ENCODE results near the gene LGR5. TPM values are rescaled to one million over a fixed set of nuclear protein-coding genes. Genes with fewer than 3 reads are reported as not detected.

LGR5 gene
- total RNA-seq, 4 donors from 2014 or later, result 0.19 to 2.4 TPM; not detected in 2

- ATAC-seq (ENCODE audit: low FRiP score) (no peak), DNase-seq (ENCODE audit: low spot score) (no peak)
- TF ChIP-seq CTCF (IDR thresholded peaks at IDR 0.05), result no peak
Observed at GRCh38 chr12:71405884-71406283, 33.7 kb upstream of the LGR5 start.

GRCh38 chr12:71407732-71408131 lies 31.9 kb upstream of the LGR5 start:
- no peak for TF ChIP-seq CTCF (IDR thresholded peaks at IDR 0.05)
- ATAC-seq (ENCODE audit: low FRiP score), result no peak
- DNase-seq (ENCODE audit: low spot score), result no peak

- ATAC-seq (ENCODE audit: low FRiP score) (no peak), DNase-seq (ENCODE audit: low spot score) (no peak)
- no peak for TF ChIP-seq CTCF (IDR thresholded peaks at IDR 0.05)
Observed at GRCh38 chr12:71410844-71411243, 28.8 kb upstream of the LGR5 start.

GRCh38 chr12:71411635-71412034 lies 28.0 kb upstream of the LGR5 start:
- DNase-seq (ENCODE audit: low spot score), result no peak
- TF ChIP-seq CTCF (IDR thresholded peaks at IDR 0.05), result no peak
- no peak for ATAC-seq (ENCODE audit: low FRiP score)

- DNase-seq (ENCODE audit: low spot score) (no peak), ATAC-seq (ENCODE audit: low FRiP score) (no peak)
- TF ChIP-seq CTCF (IDR thresholded peaks at IDR 0.05), result peak in 1 of 3 donors; percentile 36
Observed at GRCh38 chr12:71415336-71416231, 24.0 kb upstream of the LGR5 start.

- DNase-seq (ENCODE audit: low spot score) (no peak), ATAC-seq (ENCODE audit: low FRiP score) (no peak)
- TF ChIP-seq CTCF (IDR thresholded peaks at IDR 0.05), result no peak
Observed at GRCh38 chr12:71417181-71417580, 22.4 kb upstream of the LGR5 start.

Data from omental fat pad (tissue), 4 donors.